ENCODE measurements around the gene PRKN. TPM values are rescaled to one million over a fixed set of nuclear protein-coding genes. Genes with fewer than 3 reads are reported as not detected.

Gene PRKN
- total and polyA plus RNA-seq, 9 of the 15 experiments (the other 6 are each of a cell fraction or from before 2014, with no cell fraction given): 0.03 to 0.96 (median 0.15) TPM; not detected in 2

DNA sequence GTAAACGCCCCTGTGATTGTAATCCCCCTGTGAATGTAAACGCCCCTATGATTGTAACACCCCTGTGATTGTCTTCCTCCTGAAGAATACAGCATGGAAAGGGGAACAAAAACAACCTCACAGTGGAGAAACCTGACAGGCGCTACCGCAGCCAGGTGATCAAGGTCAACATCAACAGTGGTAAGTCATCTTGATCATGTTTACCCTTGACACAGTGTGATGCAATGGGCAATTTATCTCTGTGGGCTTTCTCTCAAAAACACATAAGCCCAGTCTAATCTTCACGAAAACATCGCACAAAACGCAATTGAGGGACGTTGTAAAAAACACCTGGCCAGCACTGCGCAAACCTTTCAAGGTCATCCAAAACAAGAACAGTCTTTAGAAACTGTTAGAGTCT, 277.2 kb downstream of the PRKN start (continued):
- TF ChIP-seq, protein P1, sequence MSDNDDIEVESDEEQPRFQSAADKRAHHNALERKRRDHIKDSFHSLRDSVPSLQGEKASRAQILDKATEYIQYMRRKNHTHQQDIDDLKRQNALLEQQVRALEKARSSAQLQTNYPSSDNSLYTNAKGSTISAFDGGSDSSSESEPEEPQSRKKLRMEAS (CRISPR knock-in tag; IDR thresholded peaks at IDR 0.05): no peak
- TF ChIP-seq SAFB (IDR thresholded peaks at IDR 0.05; ENCODE audit: borderline replicate concordance, low read depth, low read length): no peak
- no peak for TF ChIP-seq NFXL1 (CRISPR knock-in tag; IDR thresholded peaks at IDR 0.05)
- TF ChIP-seq, protein P2, sequence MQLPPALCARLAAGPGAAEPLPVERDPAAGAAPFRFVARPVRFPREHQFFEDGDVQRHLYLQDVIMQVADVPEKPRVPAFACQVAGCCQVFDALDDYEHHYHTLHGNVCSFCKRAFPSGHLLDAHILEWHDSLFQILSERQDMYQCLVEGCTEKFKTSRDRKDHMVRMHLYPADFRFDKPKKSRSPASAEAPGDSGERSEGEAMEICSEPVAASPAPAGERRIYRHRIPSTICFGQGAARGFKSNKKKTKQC (CRISPR knock-in tag; IDR thresholded peaks at IDR 0.05): no peak
- TF ChIP-seq, protein P3, sequence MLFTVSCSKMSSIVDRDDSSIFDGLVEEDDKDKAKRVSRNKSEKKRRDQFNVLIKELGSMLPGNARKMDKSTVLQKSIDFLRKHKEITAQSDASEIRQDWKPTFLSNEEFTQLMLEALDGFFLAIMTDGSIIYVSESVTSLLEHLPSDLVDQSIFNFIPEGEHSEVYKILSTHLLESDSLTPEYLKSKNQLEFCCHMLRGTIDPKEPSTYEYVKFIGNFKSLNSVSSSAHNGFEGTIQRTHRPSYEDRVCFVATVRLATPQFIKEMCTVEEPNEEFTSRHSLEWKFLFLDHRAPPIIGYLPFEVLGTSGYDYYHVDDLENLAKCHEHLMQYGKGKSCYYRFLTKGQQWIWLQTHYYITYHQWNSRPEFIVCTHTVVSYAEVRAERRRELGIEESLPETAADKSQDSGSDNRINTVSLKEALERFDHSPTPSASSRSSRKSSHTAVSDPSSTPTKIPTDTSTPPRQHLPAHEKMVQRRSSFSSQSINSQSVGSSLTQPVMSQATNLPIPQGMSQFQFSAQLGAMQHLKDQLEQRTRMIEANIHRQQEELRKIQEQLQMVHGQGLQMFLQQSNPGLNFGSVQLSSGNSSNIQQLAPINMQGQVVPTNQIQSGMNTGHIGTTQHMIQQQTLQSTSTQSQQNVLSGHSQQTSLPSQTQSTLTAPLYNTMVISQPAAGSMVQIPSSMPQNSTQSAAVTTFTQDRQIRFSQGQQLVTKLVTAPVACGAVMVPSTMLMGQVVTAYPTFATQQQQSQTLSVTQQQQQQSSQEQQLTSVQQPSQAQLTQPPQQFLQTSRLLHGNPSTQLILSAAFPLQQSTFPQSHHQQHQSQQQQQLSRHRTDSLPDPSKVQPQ (CRISPR knock-in tag; IDR thresholded peaks at IDR 0.05; ENCODE audit: borderline replicate concordance): no peak
- TF ChIP-seq ASH1L (IDR thresholded peaks at IDR 0.05; ENCODE audit: borderline replicate concordance, low read depth, partially characterized antibody): no peak
- no peak for TF ChIP-seq NR2F6 (CRISPR knock-in tag; IDR thresholded peaks at IDR 0.05)

DNA sequence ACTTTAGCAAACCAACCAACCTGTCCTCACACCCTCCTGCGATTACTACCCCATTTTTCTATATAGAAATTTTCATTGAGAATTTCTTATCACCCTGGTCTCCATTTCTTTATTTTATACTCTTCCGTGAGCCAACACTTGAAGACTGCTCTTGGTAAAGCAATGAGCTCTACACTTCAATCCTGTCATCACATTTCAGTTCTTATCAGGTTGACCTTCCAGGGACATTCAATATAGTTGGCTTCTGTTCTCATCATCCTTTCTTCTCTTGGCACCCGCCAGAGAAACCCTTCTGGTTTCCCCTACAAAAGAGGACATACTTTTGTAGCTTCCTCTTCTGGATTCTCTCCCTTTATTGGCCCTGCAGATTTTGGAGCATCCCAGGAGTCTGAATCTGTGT, 279.3 kb downstream of the PRKN start:
- intact Hi-C loops (cut with micrococcal nuclease) (no loop called here), in situ Hi-C loops (cut with MboI) (no loop called here)
- CTCF ChIA-PET (ENCODE audit: low intra/inter-chr PET ratio): no interaction called here
- no peak for FAIRE-seq
- Histone ChIP-seq H3K9ac (ENCODE audit: insufficient read depth in 1 of 2, low read depth in 2 of 2, low read length in 2 of 2) (no peak overlapping the region), H4K20me1 (replicated peaks; ENCODE audit: control insufficient read depth, insufficient read depth, low read length) (no peaks in the 10 kb centered on the region), H3K9me1 (ENCODE audit: control insufficient read depth, insufficient read depth, low read length) (no peaks in the 10 kb centered on the region), H3K27me3 (ENCODE audit: control insufficient read depth in 2 of 2, insufficient read depth in 2 of 2, low read length in 2 of 2) (no peaks in the 10 kb centered on the region), H3K36me3 (ENCODE audit: control insufficient read depth, insufficient read depth, low read length) (no peaks in the 10 kb centered on the region), H3K4me2 (ENCODE audit: insufficient read depth, low read length) (no peak overlapping the region), H3K27ac (ENCODE audit: extremely low read depth, low read depth, low read length) (no peak overlapping the region), H3K79me2 (ENCODE audit: control insufficient read depth, insufficient read depth, low read length) (no peaks in the 10 kb centered on the region), H3K9me3 (replicated peaks; ENCODE audit: control insufficient read depth, insufficient read depth, low read depth, low read length) (no peaks in the 10 kb centered on the region), H3K4me1 (replicated peaks in 1 of 2; ENCODE audit: control insufficient read depth in 2 of 2, insufficient read depth in 2 of 2, low read length in 2 of 2) (no peaks in the 10 kb centered on the region), H2AFZ (ENCODE audit: low read depth, low read length) (no peak overlapping the region), H3K4me3 (no peak overlapping the region)
- BruUV-seq (replicated peaks): no TSS peak
- POLR2A ChIA-PET: no interaction called here
- no peak for ATAC-seq
- no peak for DNase-seq (ENCODE audit: extremely low read depth in 1 of 4, low spot score in 3 of 4)
- TF ChIP-seq NFIX (CRISPR knock-in tag; IDR thresholded peaks at IDR 0.05; ENCODE audit: low read depth) (no peak), FOXM1 (IDR thresholded peaks at IDR 0.05; ENCODE audit: low read depth) (no peak), FOXM1 (CRISPR knock-in tag; IDR thresholded peaks at IDR 0.05; ENCODE audit: low read depth) (no peak)
- TF ChIP-seq, protein P4, sequence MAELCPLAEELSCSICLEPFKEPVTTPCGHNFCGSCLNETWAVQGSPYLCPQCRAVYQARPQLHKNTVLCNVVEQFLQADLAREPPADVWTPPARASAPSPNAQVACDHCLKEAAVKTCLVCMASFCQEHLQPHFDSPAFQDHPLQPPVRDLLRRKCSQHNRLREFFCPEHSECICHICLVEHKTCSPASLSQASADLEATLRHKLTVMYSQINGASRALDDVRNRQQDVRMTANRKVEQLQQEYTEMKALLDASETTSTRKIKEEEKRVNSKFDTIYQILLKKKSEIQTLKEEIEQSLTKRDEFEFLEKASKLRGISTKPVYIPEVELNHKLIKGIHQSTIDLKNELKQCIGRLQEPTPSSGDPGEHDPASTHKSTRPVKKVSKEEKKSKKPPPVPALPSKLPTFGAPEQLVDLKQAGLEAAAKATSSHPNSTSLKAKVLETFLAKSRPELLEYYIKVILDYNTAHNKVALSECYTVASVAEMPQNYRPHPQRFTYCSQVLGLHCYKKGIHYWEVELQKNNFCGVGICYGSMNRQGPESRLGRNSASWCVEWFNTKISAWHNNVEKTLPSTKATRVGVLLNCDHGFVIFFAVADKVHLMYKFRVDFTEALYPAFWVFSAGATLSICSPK (IDR thresholded peaks at IDR 0.05; ENCODE audit: borderline replicate concordance): no peak
- WGBS (ENCODE audit: insufficient coverage, low coverage, missing lambda C conversion rate): 2% methylated on average over 3 of the region's 3 CpGs
